Smooth muscle cell (in vitro differentiated cells): ENCODE data around the gene SORBS2. TPM values are rescaled to one million over a fixed set of nuclear protein-coding genes. Genes with fewer than 3 reads are reported as not detected.

Source experiments
- DNase-seq: peaks from one replicate; lab custom pipeline; 2025; ENCODE audit not compliant: unreplicated experiment; lab: John Stamatoyannopoulos, UW
- H2AFZ ChIP-seq: fragments of 200-600 bp; sonication (generic); 2 replicates; pipeline ENCODE4 v1.6.0; 2016; ENCODE audit warnings: antibody characterized with exemption, low read depth, mild to moderate bottlenecking
- H3F3A ChIP-seq: fragments of 200-600 bp; sonication (generic); 2 replicates; pipeline ENCODE4 v1.6.0; 2017; ENCODE audit warnings: antibody characterized with exemption, low read depth
- H3K27ac ChIP-seq: fragments of 200-600 bp; sonication (generic); 2 replicates; pipeline ENCODE4 v1.5.1; 2016; ENCODE audit warnings: low read depth, mild to moderate bottlenecking
- H3K27me3 ChIP-seq: fragments of 200-600 bp; sonication (generic); 2 replicates; pipeline ENCODE4 v1.6.1; 2016; ENCODE audit warnings: low read depth, mild to moderate bottlenecking
- H3K36me3 ChIP-seq: fragments of 200-600 bp; sonication (generic); 2 replicates; pipeline ENCODE4 v1.5.1; 2016; ENCODE audit warnings: low read depth
- H3K4me1 ChIP-seq: fragments of 200-600 bp; sonication (generic); 2 replicates; pipeline ENCODE4 v1.5.1; 2016; ENCODE audit warnings: low read depth
- H3K4me2 ChIP-seq: fragments of 200-600 bp; sonication (generic); 2 replicates; pipeline ENCODE4 v1.6.0; 2016; ENCODE audit warnings: mild to moderate bottlenecking
- H3K4me3 ChIP-seq: fragments of 200-600 bp; sonication (generic); 2 replicates; pipeline ENCODE4 v1.5.1; 2016; ENCODE audit warnings: mild to moderate bottlenecking
- H3K79me2 ChIP-seq: fragments of 200-600 bp; sonication (generic); 2 replicates; pipeline ENCODE4 v1.6.0; 2016; ENCODE audit warnings: low read depth, mild to moderate bottlenecking
- H3K9ac ChIP-seq: fragments of 200-600 bp; sonication (generic); 2 replicates; pipeline ENCODE4 v1.6.0; 2016; ENCODE audit warnings: low read depth
- H3K9me3 ChIP-seq: fragments of 200-600 bp; sonication (generic); replicated peaks from 2 replicates; pipeline ENCODE4 v1.5.1; 2016; ENCODE audit warnings: low read depth
- H4K20me1 ChIP-seq: fragments of 200-600 bp; sonication (generic); 2 replicates; pipeline ENCODE4 v1.6.0; 2016; ENCODE audit warnings: low read depth
- WGBS: methylation state at CpG from one replicate; pipeline ENCODE4 v1.1.7; 2016; ENCODE audit warnings: low lambda C conversion rate; 5-methylcytosine and 5-hydroxymethylcytosine counted together
- polyA plus RNA-seq: library from polyadenylated mRNA; unstranded; fragments of >200 nt; fragmentation: Nextera tagmentation; extraction: Ambion mirVana; gene quantifications from 2 replicates; pipeline ENCODE4 v1.2.1, GENCODE V29; 2016
- total RNA-seq: library from RNA; depleted of rRNA; stranded (reverse); fragments of >200 nt; gene quantifications from 2 replicates; pipeline ENCODE4 v1.2.3, GENCODE V29; 2014
- TF ChIP-seq, protein P1 (sequence below): fragments of 200-600 bp; sonication (generic); IDR thresholded peaks from 2 replicates; pipeline ENCODE4 v1.5.1; 2017; ENCODE audit warnings: borderline replicate concordance, mild to moderate bottlenecking, antibody characterized with exemption; ENCODE audit not compliant: insufficient read depth, poor library complexity, severe bottlenecking

The SORBS2 gene
- total and polyA plus RNA-seq, 2 experiments from 2014 or later, result 9.0 to 36.6 TPM

GRCh38 chr4:185853841-185854240 lies 41.8 kb upstream of the SORBS2 start:
- no peak overlapping the region for H3K4me3 ChIP-seq
- no peaks in the 10 kb centered on the region for H3K4me1 ChIP-seq
- H3K4me2 ChIP-seq, result no peak overlapping the region
- peaks cover 14% of the 10 kb centered on the region for H3F3A ChIP-seq
- TF ChIP-seq, protein P1, sequence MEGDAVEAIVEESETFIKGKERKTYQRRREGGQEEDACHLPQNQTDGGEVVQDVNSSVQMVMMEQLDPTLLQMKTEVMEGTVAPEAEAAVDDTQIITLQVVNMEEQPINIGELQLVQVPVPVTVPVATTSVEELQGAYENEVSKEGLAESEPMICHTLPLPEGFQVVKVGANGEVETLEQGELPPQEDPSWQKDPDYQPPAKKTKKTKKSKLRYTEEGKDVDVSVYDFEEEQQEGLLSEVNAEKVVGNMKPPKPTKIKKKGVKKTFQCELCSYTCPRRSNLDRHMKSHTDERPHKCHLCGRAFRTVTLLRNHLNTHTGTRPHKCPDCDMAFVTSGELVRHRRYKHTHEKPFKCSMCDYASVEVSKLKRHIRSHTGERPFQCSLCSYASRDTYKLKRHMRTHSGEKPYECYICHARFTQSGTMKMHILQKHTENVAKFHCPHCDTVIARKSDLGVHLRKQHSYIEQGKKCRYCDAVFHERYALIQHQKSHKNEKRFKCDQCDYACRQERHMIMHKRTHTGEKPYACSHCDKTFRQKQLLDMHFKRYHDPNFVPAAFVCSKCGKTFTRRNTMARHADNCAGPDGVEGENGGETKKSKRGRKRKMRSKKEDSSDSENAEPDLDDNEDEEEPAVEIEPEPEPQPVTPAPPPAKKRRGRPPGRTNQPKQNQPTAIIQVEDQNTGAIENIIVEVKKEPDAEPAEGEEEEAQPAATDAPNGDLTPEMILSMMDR, result no peak
- no peak overlapping the region for H3K9ac ChIP-seq
- 92% methylated on average over 3 of the region's 3 CpGs for WGBS
- H3K27ac ChIP-seq, result peak overlapping the region; percentile 45
- no peaks in the 10 kb centered on the region for H3K27me3 ChIP-seq
- peaks cover 3% of the 10 kb centered on the region for H3K36me3 ChIP-seq
- no peak overlapping the region for H2AFZ ChIP-seq
- H4K20me1 ChIP-seq, result no peaks in the 10 kb centered on the region
- no peaks in the 10 kb centered on the region for H3K79me2 ChIP-seq
- no peaks in the 10 kb centered on the region for H3K9me3 ChIP-seq
- DNase-seq, result no peak

DNA sequence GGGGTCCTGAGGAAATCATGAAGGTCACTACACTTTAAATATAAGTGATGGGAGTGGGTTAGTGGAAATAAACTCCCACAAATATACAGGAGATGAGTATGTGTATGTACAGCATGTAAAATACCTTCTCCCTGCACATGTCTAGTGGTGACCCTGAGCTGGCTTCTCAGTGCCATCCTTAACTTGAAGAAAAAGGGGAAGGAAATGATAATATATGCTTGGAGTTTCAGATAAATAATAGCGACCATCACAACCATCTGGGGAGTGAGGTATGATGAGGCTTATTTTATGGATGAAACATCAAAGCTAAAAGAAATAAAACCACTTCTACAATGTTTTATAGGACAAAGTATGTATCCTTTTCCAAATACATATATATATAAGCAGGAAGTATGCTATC lies 41.0 kb upstream of the SORBS2 start:
- Histone ChIP-seq H3K27me3 (no peaks in the 10 kb centered on the region), H4K20me1 (no peaks in the 10 kb centered on the region), H3K4me2 (no peak overlapping the region), H3F3A (peaks cover 14% of the 10 kb centered on the region), H2AFZ (no peak overlapping the region), H3K9ac (no peak overlapping the region), H3K27ac (no peak overlapping the region), H3K36me3 (no peaks in the 10 kb centered on the region), H3K9me3 (no peaks in the 10 kb centered on the region), H3K4me3 (no peak overlapping the region), H3K79me2 (no peaks in the 10 kb centered on the region), H3K4me1 (peaks cover under 1% of the 10 kb centered on the region)
- TF ChIP-seq, protein P1, result no peak
- no peak for DNase-seq
- 91% methylated on average over 1 of the region's 1 CpG for WGBS

DNA sequence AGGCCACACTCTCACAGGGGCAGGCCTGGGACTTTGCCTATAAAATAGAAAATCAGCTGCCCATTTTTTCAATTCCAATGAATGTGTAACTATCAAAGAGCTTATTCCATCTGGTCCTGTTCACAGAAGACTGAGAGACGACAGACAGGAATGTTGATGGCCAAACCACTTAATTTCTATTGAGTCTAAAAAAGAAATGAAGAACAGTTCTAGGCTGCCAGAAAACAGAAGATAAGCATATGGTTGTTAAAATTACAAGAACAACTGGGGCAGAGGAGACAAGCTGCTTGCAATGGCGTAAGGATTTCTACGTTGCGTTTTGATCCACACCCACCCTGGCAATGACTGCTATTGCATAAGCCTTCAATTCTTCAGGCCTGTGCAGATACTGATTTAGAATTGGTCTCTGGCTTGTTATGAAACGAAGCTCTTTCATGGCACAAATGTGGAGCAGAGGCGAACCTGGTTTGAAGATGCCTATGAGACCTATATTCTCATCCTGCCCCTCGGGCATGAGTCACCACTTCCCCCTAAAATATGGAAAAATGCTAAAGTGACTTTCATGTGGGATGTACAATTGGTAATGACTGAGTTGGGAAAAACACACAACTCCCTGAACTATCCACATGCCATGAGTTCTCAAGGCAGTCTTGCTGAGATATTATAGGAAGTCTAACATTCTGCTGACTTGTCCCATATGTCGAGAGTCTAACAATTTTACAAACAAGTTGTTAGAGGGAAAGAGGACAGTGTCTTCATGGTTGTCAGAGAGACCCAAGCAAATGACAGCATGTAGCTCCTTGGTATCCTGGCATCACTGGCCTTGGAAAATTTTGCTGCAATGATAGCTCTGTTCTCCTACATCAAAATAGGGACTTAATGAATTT lies 37.9 kb upstream of the SORBS2 start:
- DNase-seq, result no peak
- peak overlapping the region; percentile 4 for H2AFZ ChIP-seq
- H3K4me2 ChIP-seq, result peak overlapping the region; percentile 4
- TF ChIP-seq, protein P1, result no peak
- 48% methylated on average over 8 of the region's 8 CpGs for WGBS
- no peaks in the 10 kb centered on the region for H3K9me3 ChIP-seq
- no peak overlapping the region for H3K4me3 ChIP-seq
- peak overlapping the region; percentile 41 for H3K27ac ChIP-seq
- H4K20me1 ChIP-seq, result no peaks in the 10 kb centered on the region
- H3K79me2 ChIP-seq, result no peaks in the 10 kb centered on the region
- H3K9ac ChIP-seq, result no peak overlapping the region
- no peaks in the 10 kb centered on the region for H3K27me3 ChIP-seq
- H3K36me3 ChIP-seq, result no peaks in the 10 kb centered on the region
- peaks cover 6% of the 10 kb centered on the region for H3K4me1 ChIP-seq
- peaks cover 20% of the 10 kb centered on the region for H3F3A ChIP-seq
